ENCODE results near the gene CDC27. TPM values are rescaled to one million over a fixed set of nuclear protein-coding genes. Genes with fewer than 3 reads are reported as not detected.

CDC27 gene
- polyA plus RNA-seq, 1 donor from 2014 or later, result 50.1 TPM

DNA sequence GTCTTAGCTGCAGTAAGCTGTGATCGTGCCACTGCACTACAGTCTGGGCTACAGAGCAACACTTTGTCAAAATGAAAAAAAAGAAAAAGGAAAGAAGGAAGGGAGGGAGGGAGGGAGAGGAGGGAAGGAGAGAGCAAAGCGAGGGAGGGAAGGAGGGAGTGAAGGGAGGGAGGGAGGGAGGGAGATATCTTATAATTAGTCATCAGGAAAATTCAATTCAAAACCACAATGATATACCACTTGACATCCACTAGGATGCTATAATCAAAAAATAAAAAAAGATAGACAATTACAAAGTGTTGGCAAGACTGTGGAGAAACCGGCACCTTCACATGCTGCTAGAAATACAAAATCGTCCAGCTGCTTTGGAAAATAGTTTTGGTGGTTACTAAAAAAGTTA, 93.8 kb downstream of the CDC27 start:
- Histone ChIP-seq H3K79me2 (replicated peaks; ENCODE audit: insufficient read depth, low read length) (peaks cover 23% of the 10 kb centered on the region), H3K27me3 (ENCODE audit: insufficient read depth, low read depth, low read length) (no peaks in the 10 kb centered on the region), H3K9ac (ENCODE audit: low read length) (no peak overlapping the region), H3K27ac (ENCODE audit: low read length) (no peak overlapping the region), H3K4me3 (ENCODE audit: low read length) (no peak overlapping the region), H3K4me2 (ENCODE audit: low read length) (no peak overlapping the region), H2AFZ (ENCODE audit: low read depth, low read length) (no peak overlapping the region), H4K20me1 (ENCODE audit: insufficient read depth) (no peaks in the 10 kb centered on the region), H3K36me3 (ENCODE audit: insufficient read depth, low read length) (no peaks in the 10 kb centered on the region), H3K9me2 (ENCODE audit: insufficient read depth, low read length) (no peaks in the 10 kb centered on the region), H3F3A (ENCODE audit: insufficient read depth, low read length, poor library complexity, severe bottlenecking) (no peaks in the 10 kb centered on the region), H3K9me3 (ENCODE audit: low read length) (peaks cover 3% of the 10 kb centered on the region)
- TF ChIP-seq SMC3 (conservative IDR thresholded peaks at IDR 0.05; ENCODE audit: poor library complexity), result no peak

DNA sequence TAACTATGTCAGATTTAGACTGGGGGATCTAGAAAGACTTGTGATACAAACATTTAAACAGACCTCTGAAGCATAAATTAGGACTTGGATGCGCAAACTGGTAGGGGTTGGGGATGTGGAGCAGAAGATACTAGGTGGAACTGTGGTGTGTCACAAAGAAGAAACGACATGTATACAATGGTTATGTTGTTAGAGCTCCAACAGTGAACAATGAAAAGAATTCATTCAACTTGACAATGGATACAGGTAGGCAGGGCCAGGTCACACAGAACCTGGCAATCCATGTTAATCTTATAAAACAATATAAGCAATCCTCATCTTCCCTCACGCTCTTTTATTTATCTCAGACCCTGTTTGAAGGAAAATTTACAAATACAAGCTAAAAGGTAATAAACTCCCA, 102.0 kb downstream of the CDC27 start:
- Histone ChIP-seq H3K9me3 (ENCODE audit: low read length) (no peaks in the 10 kb centered on the region), H2AFZ (ENCODE audit: low read depth, low read length) (no peak overlapping the region), H3K36me3 (ENCODE audit: insufficient read depth, low read length) (no peaks in the 10 kb centered on the region), H3K79me2 (replicated peaks; ENCODE audit: insufficient read depth, low read length) (peaks cover 3% of the 10 kb centered on the region), H3K4me3 (ENCODE audit: low read length) (no peak overlapping the region), H3K9ac (ENCODE audit: low read length) (no peak overlapping the region), H3K9me2 (ENCODE audit: insufficient read depth, low read length) (no peaks in the 10 kb centered on the region), H3K4me2 (ENCODE audit: low read length) (no peak overlapping the region), H3K27me3 (ENCODE audit: insufficient read depth, low read depth, low read length) (no peaks in the 10 kb centered on the region), H4K20me1 (ENCODE audit: insufficient read depth) (no peaks in the 10 kb centered on the region), H3K27ac (ENCODE audit: low read length) (no peak overlapping the region), H3F3A (ENCODE audit: insufficient read depth, low read length, poor library complexity, severe bottlenecking) (no peaks in the 10 kb centered on the region)
- TF ChIP-seq TAF1 (IDR thresholded peaks at IDR 0.05; ENCODE audit: low read depth), result no peak
- no peak for TF ChIP-seq CTCF (IDR thresholded peaks at IDR 0.05; ENCODE audit: poor library complexity, severe bottlenecking)
- TF ChIP-seq SMC3 (conservative IDR thresholded peaks at IDR 0.05; ENCODE audit: poor library complexity), result no peak
- no peak for TF ChIP-seq MXI1 (conservative IDR thresholded peaks at IDR 0.05; ENCODE audit: poor library complexity, severe bottlenecking)
- no peak for TF ChIP-seq POLR2AphosphoS5 (IDR thresholded peaks at IDR 0.05)

- H3K4me2 ChIP-seq (ENCODE audit: low read length), result no peak overlapping the region
- H4K20me1 ChIP-seq (ENCODE audit: insufficient read depth), result no peaks in the 10 kb centered on the region
- no peaks in the 10 kb centered on the region for H3K36me3 ChIP-seq (ENCODE audit: insufficient read depth, low read length)
- no peaks in the 10 kb centered on the region for H3K9me2 ChIP-seq (ENCODE audit: insufficient read depth, low read length)
- H2AFZ ChIP-seq (ENCODE audit: low read depth, low read length), result no peak overlapping the region
- no peak overlapping the region for H3K4me3 ChIP-seq (ENCODE audit: low read length)
- no peaks in the 10 kb centered on the region for H3K79me2 ChIP-seq (replicated peaks; ENCODE audit: insufficient read depth, low read length)
- H3K9me3 ChIP-seq (ENCODE audit: low read length), result no peaks in the 10 kb centered on the region
- H3F3A ChIP-seq (ENCODE audit: insufficient read depth, low read length, poor library complexity, severe bottlenecking), result no peaks in the 10 kb centered on the region
- no peak overlapping the region for H3K9ac ChIP-seq (ENCODE audit: low read length)
- H3K27ac ChIP-seq (ENCODE audit: low read length), result no peak overlapping the region
- TF ChIP-seq EP300 (conservative IDR thresholded peaks at IDR 0.05; ENCODE audit: poor library complexity, severe bottlenecking) (no peak), MXI1 (conservative IDR thresholded peaks at IDR 0.05; ENCODE audit: poor library complexity, severe bottlenecking) (no peak)
- H3K27me3 ChIP-seq (ENCODE audit: insufficient read depth, low read depth, low read length), result no peaks in the 10 kb centered on the region
Observed at GRCh38 chr17:47085736-47086135, 103.4 kb downstream of the CDC27 start.

DNA sequence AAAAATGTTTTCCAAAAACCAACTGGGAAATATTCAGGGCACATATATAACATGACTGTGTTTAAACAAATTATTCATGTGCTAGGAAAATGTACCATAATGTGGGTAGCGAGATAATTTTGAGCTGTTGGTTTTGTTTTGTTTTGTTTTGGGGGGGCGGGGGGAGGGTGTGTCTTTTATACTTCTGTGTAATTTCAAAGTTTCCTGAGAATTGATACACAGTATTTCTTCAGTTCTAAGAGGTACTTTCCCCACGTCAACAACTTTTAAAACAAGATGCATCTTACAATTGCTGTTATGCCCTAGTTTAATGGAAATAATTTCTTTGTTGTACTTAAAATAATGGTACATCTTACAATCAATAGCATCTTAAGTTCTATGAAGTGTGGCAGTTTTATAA, 110.3 kb downstream of the CDC27 start:
- Histone ChIP-seq H3K79me2 (replicated peaks; ENCODE audit: insufficient read depth, low read length) (no peaks in the 10 kb centered on the region), H3F3A (ENCODE audit: insufficient read depth, low read length, poor library complexity, severe bottlenecking) (no peaks in the 10 kb centered on the region), H3K9me3 (ENCODE audit: low read length) (no peaks in the 10 kb centered on the region), H3K27me3 (ENCODE audit: insufficient read depth, low read depth, low read length) (no peaks in the 10 kb centered on the region), H3K36me3 (ENCODE audit: insufficient read depth, low read length) (no peaks in the 10 kb centered on the region), H3K4me2 (ENCODE audit: low read length) (no peak overlapping the region), H3K9me2 (ENCODE audit: insufficient read depth, low read length) (no peaks in the 10 kb centered on the region), H3K4me3 (ENCODE audit: low read length) (no peak overlapping the region), H4K20me1 (ENCODE audit: insufficient read depth) (no peaks in the 10 kb centered on the region), H3K9ac (ENCODE audit: low read length) (no peak overlapping the region), H3K27ac (ENCODE audit: low read length) (no peak overlapping the region), H2AFZ (ENCODE audit: low read depth, low read length) (no peak overlapping the region)
- TF ChIP-seq CTCF (IDR thresholded peaks at IDR 0.05; ENCODE audit: poor library complexity, severe bottlenecking) (no peak), SMC3 (conservative IDR thresholded peaks at IDR 0.05; ENCODE audit: poor library complexity) (no peak), EZH2 (IDR thresholded peaks at IDR 0.05; ENCODE audit: borderline replicate concordance, insufficient read depth, low read length, poor library complexity, severe bottlenecking) (no peak), TAF1 (IDR thresholded peaks at IDR 0.05; ENCODE audit: low read depth) (no peak), REST (IDR thresholded peaks at IDR 0.05; ENCODE audit: borderline replicate concordance) (no peak), EP300 (conservative IDR thresholded peaks at IDR 0.05; ENCODE audit: poor library complexity, severe bottlenecking) (no peak), RAD21 (conservative IDR thresholded peaks at IDR 0.05) (no peak), MXI1 (conservative IDR thresholded peaks at IDR 0.05; ENCODE audit: poor library complexity, severe bottlenecking) (no peak), POLR2AphosphoS5 (IDR thresholded peaks at IDR 0.05) (no peak)

Data from neural cell (in vitro differentiated cells).